Activated CD4-positive, alpha-beta T cell treated with anti-CD3 and anti-CD28 coated beads, Interleukin-2, Interleukin-4, amounts not matched to agents 100 ng/mL and 50 ng/mL, durations not matched to agents 16 hours and 8 hours (primary cell): ENCODE results near the gene SMYD3.
A peak's percentile ranks its signal among the peaks of the same experiment; 100 is the strongest.

Experiments used
- DNase-seq: peaks from one replicate; pipeline ENCODE4 v3.0.0-alpha.2; 2020; ENCODE audit warnings: low spot score

The SMYD3 gene

DNA sequence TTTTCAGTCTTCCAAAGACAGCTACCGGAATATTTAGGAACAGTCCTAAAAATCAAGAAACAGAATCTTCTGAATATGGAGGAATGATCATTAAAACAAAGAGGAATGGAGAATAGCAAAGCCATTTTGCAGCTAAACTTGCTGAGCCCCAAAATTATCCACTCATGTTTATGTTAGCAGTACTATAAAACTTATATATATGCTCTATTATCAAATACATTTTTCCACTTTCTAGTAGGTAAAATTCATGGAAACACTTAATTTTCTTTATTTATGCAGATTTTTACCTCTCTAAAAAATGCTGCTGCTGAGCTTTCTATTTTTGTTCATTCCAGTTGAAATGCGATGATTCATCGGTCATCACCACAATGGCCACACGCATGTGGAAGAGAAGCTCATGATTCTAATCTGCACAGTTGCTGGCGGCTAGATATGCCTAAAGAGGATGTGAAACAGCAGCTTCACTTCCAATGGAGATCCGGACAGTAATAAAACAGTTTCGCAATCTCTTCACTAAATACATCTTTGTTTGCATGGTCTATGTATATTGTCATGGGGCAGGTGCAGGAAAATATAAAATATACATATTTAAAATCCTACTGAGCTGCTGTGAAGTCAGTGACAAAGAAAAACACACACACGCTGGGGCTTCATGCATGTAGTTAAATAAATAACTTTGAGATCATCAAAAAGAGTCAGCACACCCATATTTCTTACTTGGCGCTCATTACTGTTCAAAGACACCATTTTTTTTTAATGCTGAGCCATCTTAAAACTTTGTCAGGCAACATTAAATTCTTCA, 292.2 kb downstream of the SMYD3 start:
- peak; percentile 1 for DNase-seq

DNA sequence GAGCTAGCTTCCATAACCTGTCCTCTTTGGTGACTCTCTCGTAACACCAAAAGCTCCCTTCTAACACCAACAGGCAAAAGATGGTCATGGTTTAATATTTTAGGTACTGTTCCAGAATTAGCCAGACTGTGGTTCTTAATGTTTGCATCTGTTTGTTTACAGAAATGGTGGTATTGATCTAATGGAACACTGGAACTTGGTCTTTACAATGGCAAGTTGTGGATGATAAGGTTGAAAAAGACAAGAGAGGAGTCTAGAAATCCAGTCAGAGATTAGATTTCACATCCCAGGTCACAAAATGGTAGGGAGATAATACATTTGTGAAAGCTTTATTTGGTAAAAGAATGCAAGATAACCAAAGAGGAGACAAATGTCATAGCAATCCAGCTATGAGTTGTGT, 293.1 kb downstream of the SMYD3 start:
- no peak for DNase-seq

DNA sequence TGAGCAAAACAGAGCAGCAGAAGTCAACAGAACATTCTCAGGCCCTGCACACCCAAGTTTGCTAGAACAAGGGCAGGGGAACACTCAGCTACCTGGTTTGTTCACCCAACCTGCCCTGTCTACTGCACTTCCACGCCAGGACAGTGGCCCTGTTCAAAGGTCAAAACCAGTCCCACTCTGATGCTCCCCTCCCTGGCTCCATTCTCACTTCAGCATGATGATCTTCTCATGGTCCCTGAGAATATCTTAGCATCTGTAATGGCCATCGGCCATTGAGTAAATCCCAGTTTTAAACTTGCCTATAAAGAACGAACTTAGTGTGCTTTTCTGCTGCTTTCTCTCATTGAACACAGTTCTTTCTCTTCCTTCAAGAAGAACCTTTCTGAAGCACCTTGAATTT, 293.6 kb downstream of the SMYD3 start:
- no peak for DNase-seq

DNA sequence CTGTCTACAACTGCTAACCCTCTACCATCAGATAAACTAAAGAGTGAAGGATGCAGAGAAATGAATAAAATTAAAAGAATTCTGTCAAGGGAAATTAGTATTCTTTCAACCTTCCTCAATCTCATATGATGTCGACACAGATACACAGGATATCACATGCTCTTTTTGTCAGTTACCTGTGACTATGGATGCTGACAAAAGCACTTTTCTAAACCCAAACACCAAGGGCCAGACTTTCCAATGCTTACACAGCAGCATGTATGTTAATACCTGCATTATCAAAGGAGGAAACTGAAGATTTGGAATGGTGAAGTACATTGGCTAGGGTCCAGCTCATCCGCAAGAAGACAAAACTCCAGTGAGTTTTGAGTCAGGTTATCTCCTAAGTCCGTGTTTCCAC, 294.0 kb downstream of the SMYD3 start:
- no peak for DNase-seq

DNA sequence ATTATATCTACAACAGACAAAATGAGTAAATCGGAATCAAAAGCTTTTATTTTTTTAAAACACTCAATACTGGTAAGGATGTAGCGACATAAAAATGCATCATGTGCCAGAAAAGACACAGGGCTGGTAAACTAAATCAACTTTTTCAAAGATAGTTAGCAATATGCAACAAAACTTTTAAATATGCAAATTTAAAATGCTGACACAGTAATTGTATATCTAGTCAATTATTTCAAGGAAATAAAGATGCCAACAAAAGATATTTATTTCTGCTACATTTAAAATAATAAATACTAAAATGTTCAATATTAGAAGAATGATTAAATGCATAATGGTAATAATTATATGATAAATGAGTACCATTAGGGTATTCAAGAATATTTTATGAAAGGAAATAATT, 295.1 kb downstream of the SMYD3 start:
- DNase-seq, result no peak

DNA sequence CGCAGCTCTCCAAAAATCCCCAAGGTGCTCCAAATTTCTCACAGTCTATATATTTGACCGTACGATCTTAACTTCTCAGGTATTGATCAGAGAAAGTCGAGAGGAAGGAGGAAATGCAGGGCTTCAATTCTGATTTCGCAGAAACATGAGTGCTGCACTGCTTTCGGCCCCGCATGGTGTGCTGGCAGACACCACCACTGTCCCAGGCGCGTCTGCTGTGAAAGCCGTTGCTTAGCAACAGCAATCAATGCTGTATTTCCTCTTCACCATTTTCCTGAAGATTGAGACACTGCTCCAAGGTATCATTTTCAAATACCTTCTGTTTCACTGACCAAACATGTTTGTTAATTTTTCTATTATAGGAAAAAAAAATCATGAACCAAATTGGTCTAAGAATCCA, 296.3 kb downstream of the SMYD3 start:
- DNase-seq, result no peak

DNA sequence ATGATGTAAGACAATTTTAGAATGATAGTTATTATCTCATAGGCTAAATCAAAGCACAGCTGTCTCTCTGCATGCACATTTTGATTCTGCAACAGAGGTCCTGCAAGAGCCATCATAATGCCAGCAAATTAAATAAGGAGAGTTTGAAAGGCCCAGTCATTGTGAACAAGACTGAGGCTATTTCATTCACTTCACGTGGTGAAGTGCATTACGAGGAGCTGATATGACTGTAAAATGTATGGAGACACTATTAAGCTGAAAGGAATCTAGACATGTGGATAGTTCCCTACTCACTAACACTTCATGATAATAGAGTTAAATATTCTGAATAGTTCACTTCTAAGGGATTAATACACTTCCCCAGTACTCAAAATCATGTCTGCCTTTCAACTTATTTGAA, 299.0 kb downstream of the SMYD3 start:
- no peak for DNase-seq

DNA sequence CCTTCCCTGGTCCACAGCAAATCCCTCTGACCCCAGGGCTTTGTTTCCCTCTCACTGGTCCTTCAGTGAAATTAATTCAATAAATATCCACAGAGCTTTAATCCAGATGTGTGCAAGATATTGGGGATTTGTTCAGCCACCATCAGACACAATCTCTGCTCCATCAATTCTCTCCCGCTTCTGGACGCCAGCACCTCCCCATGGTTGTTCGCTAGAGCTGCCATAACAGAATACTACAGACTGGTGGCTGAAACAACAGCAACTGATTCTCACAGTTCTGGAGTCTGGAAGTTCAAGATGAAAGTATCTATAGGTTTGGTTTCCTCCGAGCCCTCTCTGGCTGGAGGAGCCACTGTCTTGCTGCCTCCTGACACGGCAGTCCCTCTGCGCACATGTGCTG, 303.9 kb downstream of the SMYD3 start:
- DNase-seq, result no peak

DNA sequence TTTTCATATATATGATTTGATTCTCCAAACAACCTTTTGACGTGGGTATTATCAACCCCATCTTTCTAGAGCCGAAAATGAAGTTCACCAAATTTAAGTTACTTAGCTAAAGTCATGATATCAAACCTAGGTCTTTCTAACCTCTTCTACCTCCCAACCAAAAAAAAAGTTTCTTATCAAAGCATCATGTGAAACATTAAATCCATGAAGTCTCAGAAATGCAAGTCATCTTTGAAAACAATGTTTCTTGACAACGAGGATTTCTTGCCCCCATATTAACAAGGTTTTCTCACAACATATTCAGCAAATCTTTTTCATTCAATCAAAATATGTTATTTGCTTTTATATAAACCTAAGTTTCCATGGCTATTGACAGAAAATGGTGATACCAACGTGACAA, 306.3 kb downstream of the SMYD3 start:
- no peak for DNase-seq

DNA sequence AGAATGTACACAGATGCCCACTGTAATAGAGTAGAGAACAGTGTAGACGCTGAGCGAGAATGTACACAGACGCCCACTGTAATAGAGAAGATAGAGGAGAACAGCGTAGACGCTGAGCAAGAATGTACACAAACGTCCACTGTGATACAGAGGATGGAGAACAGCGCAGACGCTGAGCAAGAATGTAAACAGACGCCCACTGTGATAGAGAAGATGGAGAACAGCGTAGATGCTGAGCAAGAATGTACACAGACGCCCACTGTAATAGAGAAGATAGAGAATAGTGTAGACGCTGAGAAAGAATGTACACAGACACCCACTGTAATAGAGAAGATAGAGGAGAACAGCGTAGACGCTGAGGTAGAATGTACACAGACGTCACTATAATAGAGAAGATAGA, 306.9 kb downstream of the SMYD3 start:
- DNase-seq, result no peak

DNA sequence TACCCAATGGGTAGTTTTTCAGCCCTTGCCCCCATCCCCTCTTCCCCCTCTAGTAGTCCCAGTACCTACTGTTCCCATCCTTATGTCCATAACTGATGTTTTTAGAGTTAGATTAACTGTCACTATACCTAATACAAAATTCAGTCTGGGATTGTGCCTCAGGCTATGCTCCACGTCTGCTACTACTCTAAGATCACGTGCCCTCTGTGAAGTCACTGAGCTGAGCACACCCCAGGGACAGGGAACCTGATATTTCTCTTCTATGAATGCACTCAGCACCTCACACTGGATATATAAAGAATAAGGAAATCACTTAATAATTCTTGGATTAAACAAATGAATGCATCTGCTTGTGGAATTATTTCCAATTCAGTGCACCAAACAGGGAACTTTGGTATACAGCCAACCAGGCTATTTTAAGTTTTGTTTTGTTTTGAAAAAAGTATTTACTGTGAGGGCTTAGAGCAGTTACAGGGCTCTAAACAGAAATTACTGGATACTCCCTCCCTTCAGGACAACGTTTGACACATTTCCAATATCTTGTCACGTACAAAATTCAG, 307.9 kb downstream of the SMYD3 start:
- DNase-seq, result no peak

DNA sequence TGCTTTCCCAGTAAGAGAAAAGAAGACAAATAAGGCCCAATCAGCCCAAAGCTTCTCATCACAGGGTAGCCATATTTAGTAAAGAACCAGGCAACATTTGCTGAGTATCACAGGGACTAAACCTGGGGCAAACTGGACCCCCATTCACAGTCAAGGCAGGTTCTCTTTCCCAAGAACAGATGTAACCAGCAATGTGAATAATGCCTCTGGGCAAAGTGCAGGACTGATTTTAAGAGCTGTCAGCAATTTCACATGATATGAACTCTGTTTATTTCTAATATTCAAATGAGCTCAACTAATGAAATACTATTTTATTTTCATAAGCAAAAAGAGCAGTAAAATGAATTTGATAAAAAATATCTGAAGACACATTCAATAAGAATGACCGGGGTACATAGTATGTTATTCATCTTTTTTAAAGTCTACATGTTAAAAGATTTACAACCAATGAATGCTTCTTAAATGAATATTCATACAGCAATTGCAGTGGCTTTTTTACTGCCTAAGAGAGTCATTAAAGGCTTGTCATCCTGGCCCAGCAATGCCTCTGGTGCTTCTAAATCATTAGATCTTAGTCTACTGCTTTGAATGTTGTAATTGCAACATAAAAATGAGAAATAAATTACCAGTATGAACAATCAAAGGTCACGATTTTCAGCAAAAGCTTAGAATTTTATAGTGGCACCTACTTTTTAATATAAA, 308.8 kb downstream of the SMYD3 start:
- DNase-seq, result no peak

DNA sequence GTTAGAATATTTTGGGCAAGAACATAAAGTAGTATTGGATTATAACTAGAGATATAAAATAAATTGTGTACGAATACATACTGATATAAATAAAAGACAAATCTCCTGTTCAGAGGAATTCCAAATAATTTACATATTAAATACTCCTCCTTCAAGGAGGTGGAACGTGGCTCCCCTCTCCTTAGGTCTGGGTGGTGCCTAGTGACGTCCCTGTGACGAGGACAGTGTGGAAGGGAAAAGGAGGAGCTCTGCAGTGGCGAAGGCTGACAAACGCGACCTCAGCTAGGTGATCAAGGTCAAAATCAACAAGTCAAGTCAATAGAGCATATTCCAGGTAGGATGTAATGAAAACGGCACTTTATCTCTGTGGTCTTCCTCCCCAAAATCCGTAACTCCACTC, 310.0 kb downstream of the SMYD3 start:
- DNase-seq, result no peak

DNA sequence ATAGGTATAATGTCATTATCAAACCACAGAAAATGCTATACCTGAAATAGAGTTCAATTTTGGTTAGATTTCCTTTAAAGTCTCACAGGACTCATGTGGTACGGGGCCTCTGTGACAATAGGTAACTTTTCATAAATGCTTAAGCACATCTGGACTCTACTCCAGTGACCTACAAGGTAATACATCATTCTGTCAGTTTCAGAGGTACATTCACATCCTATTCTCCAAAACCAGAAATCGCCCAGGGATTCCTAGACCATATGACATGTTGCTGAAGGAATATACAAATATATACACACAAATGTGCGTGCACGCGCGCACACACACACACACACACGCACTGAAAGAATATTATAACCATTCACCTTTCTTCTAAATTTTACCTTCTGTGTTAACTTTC, 311.8 kb downstream of the SMYD3 start:
- no peak for DNase-seq

DNA sequence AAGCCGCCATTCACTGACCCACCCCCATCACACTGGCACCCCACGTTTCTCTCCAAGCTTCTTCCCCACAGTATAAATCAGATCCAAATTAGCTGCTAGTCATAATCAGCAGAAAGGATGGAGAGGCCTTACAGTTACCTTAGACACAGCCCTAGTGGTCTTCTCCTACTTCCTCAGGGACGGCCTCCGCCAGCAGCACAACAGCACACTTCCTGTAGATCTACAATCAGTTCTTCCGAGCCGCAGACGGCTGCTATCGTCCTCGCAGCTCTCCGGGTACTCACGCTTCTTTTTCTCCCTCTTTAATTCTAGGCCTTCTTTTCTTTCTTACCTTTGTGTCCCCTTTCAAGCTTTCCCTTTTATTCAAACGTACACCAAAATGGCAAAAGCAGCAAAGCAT, 313.5 kb downstream of the SMYD3 start:
- DNase-seq, result no peak

DNA sequence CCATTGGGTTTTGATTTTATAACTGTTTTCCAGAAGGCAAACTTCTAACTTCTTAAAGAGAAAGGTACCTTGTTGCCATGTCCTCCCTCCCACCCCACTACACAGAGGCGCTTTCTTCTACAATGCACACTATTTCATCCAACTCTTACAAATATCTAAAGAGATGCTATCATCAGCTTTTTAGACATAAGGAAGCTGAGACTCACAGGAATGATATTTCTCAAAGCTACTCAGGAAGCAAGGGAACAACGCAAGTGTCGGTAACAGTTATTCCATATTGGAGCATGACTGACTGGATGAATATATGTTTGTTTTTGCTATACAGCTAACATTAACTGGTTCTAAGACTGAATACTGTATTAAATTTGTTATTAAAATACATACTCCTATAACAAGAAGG, 318.0 kb downstream of the SMYD3 start:
- no peak for DNase-seq

DNA sequence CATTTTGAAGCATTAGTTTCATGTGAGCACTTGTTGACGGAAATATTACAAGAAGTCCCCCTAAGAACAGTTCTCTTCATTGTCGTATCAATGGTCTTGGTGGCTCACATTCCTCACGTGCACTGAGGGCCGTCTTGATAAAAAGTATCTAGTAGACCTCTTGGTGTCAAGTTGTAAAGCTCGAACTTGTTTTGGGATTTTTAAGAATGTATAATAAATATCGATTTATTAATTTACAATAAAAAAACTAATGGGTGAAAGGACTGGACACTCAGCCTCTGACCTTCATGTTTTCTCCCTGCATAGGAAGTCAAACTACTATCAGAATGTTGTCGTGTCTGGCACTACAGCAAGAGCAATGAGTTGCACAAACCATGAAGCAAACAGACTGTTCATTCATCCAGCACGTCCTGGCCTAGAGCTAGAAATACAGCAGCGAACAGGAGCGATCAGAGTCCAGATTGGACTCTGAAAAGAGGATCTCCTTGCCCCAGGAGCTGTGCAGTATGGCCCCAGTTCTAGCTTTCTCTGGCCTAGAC, 319.2 kb downstream of the SMYD3 start:
- DNase-seq, result no peak

DNA sequence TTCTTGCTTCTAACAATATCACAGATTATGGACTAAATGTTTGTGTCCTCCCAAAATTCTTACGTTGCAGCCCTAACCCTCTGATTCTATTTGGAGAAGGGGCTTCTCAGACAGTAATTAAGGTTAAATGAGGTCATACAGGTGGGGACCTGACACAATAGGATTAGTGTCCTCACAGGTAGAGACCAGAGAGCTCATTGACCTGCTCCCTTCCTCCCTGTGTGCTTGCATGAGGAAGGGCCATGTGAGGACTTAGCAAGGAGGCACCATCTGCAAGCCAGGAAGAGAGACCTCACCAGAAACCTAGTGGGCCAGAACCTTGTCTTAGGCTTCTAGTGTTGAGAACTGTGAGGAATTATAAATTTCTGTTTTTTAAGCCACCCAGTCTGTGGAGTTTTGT, 322.6 kb downstream of the SMYD3 start:
- no peak for DNase-seq

DNA sequence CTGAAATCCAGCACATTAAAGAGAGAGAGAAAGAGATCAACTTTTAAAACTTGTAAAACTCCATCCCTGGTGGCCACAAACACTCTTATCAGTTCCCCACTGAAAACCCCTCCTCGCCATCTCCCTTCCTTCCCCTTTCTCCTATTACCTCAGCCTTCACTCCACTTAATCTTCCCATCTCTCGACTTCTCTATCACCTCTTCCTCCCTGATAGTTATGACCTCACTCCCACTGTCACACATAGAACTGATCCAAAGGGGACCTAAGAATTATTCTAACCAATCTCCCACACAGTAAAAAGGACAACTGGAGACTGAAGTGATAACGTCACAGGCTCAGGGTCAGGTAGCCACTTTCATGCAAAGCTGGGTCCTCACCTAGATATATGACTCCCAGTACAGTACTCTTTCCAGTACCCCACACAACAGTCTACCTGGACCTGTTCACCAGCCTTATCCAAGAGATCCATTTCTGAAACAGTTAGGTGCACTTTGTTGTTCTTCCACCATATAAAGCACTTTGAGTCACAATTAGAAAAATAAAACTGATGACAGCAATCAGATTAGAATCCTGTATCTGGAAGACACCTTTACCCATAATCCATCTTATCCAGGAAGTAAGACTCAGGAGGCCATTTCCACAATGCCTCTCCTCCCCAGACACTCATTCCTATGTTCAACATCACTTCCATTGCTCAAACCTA, 324.8 kb downstream of the SMYD3 start:
- no peak for DNase-seq

DNA sequence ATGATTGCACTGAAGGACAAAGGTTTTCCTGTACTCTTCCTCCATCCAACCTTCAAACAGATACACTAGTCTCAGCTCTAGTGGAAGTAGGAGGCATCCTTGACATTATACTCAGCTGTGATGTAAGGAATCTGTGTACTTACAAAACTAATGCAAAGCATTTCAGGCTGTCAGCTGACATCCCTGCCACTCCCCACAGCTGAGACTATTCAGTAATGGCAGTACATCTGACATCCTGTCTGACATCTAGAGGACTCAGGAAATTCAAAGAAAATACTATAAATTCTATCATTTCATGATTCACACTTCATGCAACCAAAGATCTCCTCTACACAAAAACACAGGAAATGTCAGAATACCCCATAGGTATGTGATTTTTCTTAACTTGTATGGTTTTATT, 325.8 kb downstream of the SMYD3 start:
- no peak for DNase-seq

DNA sequence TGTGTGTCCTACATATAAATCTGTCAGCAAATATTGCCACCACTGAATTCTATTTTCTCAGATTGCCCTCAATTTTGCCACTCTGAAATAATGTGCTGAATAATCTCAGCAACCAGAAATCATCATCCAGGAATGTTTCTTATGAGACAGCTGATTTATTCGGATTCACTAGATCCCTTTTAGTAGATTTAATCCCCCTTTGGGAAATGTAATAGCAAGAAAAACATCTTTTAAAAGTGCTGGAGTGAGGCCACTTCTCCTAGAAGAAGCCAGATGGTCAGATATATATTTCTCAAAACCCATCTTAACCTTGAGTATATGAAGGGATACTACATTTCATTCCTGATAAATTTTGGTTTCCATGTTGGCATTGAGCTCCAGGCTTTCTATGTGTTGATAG, 327.7 kb downstream of the SMYD3 start:
- DNase-seq, result no peak

DNA sequence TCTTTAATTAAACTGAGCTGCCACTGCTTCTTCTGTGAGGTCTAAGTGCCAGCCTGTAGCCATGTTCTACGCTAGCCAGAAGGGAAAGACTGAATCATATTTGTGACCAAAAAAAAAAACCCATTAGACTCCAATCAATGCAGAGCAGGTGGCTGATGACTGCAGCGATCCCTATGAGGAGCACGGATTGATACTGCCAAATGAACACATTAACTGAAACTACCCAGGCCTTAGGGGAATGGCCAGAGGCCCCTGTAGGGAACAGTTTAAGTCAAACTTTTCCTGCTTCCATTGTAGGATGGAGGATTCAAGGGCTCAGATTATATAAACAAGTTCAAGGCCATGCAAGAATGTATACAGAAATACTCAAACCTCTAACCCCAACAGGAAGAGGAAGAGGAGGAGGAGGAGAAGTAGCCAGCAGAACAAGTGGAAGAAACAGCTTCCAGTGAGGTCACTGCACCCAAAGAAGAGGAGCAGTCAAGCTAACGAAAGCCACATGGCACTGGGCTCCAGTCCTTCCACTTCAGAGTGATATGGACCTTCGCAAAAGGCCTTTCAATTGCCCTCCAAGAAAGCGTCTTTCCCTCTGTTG, 328.3 kb downstream of the SMYD3 start:
- no peak for DNase-seq
